GM19099 (cell line): ENCODE data around the gene MYO7A.

Experiments used
- POLR2A ChIP-seq: IDR thresholded peaks from 3 replicates; pipeline ENCODE4 v1.6.1; 2011; ENCODE audit warnings: low read depth; ENCODE audit not compliant: insufficient read length; ENCODE audit errors: extremely low read depth

Gene MYO7A

DNA sequence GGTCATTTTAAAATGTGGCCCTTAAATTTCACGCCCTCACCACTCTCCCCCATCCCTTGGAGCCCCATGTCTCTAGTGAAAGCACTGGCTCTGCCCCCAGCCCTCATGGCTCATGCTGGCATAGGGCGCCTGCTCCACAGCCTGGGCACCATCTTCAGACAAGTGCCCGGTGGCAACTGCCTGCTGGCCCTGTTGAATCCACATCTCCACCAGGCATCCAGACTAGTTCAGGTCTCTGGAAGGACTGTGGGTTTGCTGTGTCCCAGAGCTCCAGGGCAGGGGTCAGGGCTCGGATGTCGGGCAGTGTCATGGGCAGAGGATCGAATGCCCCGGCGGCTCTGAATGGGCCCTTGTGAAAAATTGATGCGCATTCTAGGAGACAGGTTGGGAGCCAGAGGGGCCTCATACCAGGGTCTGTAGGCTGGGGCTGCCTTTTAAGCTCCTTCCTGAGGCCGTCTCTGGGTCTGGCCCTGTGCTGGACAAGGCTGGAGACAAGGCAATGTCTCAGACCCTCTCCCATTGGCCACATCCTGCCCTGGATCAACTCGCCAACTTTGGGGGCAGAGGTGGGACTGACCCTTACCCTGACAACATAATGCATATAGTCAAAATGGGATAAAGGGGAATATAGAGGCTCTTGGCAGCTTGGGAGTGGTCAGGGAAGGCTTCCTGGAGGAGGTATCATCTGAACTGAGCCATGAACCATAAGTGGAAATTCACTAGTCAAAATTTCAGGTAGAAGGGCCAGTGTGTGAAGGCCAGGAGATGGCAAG, 1.2 kb downstream of the MYO7A start:
- no peak for TF ChIP-seq POLR2A

DNA sequence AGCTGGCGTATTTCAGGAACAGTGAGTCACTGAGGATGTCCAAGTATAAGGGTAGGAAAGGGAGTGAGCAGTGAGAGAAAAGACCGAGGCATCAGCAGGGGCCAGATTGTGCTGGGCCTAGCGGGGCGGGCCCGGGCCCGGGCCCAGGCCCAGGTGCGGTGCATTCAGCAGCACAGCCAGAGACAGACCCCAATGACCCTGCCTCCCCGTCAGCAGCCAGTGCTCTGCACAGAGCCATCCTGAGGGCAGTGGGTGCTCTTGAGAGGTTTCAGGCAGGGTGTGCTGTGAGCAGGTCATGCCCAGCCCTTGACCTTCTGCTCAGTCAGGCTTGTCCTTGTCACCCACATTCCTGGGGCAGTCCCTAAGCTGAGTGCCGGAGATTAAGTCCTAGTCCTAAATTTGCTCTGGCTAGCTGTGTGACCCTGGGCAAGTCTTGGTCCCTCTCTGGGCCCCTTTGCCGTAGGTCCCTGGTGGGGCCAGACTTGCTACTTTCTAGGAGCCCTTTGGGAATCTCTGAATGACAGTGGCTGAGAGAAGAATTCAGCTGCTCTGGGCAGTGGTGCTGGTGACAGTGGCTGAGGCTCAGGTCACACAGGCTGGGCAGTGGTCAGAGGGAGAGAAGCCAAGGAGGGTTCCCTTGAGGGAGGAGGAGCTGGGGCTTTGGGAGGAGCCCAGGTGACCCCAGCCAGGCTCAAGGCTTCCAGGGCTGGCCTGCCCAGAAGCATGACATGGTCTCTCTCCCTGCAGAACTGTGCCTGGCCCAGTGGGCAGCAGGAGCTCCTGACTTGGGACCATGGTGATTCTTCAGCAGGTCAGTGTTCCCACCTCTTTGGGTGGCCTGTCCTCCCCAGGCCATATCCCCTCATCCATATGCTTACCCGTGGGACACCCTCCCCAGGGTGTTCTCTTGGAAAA, 2.1 kb downstream of the MYO7A start:
- no peak for TF ChIP-seq POLR2A

DNA sequence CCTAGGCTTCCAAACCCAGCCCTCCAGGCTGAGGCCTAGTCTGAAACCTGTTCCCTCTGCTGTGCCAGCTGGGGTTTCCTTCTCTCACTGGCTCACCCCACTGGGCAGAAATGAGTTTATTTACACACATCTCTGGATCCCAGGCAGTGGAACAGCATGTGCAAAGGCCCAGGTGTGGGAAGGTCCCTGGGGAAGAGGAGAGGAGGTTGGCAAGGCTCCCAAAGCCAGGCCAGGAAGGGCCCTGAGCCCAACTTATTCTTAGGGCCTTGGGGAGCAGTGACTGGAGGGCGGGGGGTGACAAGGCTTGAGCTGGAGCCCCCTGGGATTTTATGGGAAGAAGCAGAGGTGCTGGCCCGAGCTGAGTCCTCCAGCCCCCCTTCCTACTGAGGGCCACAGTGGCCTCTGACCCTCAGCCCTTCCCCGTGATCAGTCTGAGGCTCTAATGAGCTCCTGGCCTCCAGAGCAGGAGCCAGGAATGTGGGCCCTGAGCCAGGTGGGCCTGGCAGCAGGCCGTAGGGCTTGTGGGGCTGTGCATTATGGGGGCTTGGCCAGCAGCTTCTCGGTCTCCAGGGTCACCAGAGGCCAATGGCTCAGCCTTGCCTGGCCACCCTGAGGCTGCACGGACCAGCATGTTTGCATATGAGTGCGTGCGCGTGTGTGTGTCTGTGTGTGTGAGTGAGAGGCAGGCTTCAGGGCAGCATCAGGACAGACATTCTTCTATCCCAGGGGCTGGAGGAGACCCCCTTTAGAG, 2.9 kb downstream of the MYO7A start:
- TF ChIP-seq POLR2A = no peak

DNA sequence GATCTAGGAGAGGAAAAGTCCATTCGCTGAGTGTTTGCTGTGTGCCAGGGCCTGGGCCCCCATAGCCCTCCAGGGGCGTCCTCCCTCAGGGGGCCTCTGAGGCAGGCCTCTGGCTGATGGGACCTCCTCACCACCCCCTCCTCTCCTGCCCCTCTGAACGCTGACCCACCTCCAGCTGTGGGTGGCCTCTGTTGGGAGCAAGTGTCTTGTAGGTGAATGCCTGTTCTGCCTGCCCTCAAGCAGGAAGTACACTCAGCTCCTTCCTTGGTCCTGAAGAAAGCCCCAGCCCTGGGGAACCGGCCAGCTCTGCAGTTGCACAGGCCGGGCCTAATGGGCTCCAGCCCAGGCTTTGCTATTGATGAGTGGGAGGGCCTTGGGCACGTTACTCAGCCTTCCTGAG, 3.5 kb downstream of the MYO7A start:
- TF ChIP-seq POLR2A = no peak

DNA sequence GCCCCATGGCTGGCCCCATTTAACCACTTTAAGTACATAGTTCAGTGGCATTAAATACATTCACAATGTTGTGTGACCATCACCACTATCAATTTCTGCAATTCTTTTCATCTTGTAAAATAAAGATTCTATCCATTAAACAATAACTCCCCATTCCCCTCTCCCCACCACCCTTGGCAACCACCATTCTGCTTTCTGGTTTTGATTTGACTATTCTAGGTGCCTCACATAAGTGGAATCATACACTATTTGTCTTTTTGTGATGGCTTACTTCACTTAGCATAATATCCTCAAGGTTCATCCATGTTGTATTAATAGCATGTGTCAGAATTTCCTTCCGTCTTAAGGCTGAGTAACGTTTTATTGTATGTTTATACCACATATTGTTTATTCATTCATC, 7.0 kb downstream of the MYO7A start:
- no peak for TF ChIP-seq POLR2A

DNA sequence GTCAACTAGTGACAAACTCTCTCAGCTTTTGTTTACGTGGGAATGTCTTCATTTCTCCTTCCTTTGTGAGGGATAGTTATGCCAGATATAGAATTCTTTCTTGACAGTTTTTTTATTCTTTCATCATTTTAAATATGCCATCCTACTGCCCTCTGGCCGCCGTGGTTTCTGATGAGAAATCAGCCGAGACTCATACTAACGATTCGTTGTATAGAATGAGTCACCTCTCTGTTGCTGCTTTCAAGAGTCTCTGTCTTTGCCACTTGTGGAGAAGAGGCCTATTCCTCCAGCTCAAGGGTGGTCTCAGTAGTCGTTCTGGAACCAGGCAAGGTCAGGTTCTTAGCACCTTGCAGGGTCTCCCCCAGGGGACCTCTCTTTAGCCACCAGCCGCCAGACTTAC, 8.0 kb downstream of the MYO7A start:
- no peak for TF ChIP-seq POLR2A

DNA sequence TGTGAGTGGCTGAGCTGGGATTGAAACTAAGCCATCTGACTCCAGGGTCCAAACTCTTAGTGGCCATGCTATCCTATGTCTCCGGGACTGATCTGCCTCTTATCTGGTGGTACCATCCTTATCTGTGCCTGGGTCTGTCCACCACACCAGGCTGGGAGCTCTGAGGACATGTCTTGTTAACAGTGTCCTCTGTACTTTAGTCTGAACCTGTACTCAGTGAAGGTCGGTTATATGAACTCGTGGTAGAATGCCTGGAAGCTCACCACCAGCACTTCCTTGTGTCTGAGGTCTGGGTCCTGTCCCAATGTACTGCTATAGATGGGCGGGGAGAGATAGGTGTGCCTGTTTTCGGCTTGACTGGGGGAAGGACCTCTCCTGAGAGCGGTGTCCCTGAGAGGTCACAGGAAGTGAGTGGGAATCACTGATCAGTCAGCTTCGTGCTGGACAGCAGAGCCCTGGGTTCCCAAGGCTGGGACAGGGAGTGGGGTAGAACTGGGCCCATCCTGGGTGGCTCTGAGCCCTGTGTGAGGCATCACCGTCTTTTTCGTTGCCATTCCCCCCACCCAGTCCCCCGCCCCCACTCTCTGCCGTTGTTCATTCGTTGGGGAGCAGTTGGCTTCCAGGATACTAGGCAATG, 8.9 kb downstream of the MYO7A start:
- no peak for TF ChIP-seq POLR2A

DNA sequence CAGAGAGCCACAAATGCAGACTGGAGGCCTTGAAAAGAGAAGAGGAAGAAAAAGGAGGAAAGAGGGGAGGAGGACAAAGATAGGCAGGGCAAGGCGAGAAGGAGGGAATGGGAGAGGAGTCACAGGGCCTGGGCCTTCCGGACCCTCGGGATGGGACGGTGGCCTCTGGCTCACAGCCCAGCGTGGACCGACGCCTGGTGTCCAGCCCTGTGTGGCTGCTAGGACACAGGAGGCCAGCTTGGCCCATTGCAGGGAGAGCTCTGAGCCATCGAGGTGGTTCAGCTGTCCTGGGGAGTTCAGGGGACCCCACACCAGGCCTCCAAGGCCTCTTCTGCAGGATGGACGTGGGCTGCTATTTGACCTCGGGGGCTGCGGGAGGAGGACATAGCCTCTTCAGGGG, 9.4 kb downstream of the MYO7A start:
- TF ChIP-seq POLR2A = no peak

DNA sequence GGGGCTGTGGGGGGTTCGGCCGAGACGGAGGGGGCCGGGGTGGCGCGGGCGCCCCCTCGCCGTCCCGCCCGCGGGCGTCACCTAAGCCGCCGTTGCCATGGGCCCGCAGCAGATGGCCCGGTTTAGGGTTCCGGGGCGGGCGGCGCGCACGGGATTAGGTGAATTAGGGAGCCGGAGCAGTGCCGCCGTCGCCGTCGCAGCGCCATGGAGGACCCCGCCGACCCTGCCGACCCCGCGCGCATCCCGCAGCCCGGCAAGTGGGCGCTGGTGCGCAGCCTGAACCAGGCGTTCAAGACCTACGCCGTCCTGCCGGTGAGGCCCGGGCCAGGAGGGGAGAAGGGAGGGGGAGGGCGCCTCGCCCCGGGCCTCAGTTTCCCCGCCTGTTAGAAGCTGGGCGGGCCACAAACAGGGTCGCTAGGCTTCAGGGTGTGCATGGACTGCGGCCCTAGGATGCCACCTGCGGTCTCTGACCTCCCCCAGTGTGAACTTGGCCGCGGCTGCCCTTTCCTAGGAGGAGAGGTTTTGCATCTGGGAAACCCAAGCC, 10.1 kb downstream of the MYO7A start:
- no peak for TF ChIP-seq POLR2A

DNA sequence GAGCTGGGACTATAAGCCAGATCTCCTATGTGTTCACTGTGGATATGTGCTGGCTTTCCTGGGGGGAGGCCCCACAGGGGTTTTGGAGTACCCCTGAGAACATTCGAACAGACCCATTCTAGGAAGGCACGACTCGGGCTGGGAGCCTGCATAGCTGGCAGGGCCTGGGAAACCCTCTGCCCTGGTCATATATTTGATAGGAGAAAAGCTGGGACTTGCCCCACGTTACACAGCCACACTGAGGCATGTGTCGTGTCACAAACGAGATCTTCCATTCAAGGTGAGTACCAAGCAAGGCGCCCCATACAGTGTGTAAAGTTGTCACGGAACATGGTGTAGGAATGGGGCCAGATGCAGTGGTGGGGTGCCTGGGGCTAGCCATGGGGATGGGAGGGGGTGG, 11.2 kb downstream of the MYO7A start:
- TF ChIP-seq POLR2A = no peak

DNA sequence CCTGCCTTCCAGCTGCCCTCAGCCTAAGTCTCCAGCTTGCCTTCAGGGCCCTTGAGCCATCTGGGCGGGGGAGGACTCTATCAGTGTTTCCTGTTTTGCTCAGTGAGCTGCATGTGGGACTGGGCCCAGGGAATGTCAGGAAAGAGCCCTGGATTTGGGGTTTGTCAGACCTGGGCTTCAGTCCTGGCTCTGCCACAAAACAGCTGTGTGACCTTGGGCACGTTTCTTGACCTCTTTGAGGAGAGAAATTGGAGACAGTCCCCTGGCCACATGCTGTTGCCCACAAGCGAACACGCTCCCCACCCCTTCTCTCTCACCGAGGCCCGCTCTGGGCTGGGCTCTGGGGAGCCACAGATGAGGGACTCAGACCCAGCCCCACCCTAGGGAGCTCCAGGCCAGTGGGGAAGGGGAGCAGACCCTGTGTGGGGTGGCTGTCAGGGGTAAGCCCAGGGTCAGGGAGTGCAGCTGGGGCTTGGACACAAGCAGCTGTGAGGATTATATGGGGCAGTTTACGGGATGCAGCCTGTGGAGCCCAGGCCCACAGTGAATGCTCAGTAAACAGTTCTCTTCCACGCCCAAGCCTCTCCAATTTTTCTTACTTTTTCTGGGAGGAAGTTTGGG, 12.3 kb downstream of the MYO7A start:
- no peak for TF ChIP-seq POLR2A

DNA sequence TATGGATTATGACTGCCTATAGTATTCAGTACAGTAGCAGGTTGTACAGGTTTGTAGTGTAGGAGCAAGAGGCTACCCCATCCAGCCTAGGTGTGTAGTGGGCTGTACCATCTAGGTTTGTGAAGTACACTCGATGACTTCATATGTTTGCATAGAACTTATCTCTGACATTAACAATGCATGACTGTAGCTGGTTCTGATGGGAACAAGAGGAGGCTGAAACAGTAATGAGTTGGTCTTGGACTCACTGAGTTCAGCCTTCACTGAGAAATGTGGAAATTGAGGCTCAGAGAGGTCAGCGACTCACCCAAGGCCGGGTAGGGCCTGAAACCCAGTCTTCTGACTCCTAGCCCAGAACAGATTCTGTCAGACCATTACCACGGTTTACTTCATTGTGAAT, 13.0 kb downstream of the MYO7A start:
- no peak for TF ChIP-seq POLR2A

DNA sequence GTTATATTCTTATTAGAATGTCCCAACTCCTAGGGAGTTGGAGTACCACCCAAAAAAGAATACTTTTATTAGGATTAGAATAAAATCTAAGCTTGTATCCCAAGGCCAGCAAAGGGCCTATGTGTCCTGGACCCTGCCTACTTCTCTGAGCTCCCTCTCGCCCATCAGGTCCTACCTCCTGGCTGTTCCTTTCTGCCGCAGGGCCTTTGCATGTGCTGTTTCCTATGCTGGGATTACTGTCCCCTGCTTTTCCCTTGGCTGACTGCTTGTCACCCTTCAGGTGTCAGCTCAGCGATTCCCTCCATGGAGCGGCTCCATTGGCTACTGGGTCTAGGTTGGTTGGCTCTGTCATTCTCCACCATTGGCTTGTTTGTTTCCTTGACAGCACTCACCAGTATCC, 13.4 kb downstream of the MYO7A start:
- no peak for TF ChIP-seq POLR2A
